Measurements from ENCODE around the gene MYO7B.

DNA sequence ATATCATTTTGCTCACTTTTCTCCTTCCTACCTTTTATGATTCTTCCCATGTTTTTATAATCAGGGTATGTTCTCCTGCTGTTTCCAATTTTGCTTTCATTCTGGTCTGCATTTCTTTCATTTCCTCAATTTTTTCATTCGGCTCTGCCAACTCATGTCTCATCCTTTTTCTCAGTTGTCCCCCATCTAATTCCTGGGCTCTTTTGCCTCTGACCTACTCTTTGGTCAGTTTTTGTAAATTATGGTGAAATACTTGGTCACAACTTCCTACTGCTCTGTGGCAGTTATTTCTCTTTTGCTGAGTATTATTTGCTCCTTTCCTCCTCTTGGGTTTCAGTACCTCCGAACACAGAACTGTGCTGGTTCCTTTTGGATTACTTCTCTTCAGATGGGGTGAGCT is 27.5 kb downstream of the MYO7B start:
- TF ChIP-seq POLR2A (IDR thresholded peaks at IDR 0.05) (no peak), POLR2AphosphoS5 (IDR thresholded peaks at IDR 0.05) (no peak)
- TF ChIP-seq, protein P1, sequence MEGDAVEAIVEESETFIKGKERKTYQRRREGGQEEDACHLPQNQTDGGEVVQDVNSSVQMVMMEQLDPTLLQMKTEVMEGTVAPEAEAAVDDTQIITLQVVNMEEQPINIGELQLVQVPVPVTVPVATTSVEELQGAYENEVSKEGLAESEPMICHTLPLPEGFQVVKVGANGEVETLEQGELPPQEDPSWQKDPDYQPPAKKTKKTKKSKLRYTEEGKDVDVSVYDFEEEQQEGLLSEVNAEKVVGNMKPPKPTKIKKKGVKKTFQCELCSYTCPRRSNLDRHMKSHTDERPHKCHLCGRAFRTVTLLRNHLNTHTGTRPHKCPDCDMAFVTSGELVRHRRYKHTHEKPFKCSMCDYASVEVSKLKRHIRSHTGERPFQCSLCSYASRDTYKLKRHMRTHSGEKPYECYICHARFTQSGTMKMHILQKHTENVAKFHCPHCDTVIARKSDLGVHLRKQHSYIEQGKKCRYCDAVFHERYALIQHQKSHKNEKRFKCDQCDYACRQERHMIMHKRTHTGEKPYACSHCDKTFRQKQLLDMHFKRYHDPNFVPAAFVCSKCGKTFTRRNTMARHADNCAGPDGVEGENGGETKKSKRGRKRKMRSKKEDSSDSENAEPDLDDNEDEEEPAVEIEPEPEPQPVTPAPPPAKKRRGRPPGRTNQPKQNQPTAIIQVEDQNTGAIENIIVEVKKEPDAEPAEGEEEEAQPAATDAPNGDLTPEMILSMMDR (IDR thresholded peaks at IDR 0.05): no peak

Measured in breast epithelium (tissue), 3 donors.